ENCODE measurements around the gene SMARCC2. TPM values are rescaled to one million over a fixed set of nuclear protein-coding genes. Genes with fewer than 3 reads are reported as not detected.

Gene SMARCC2
- 33.7 and 40.5 TPM in 2 replicates for total RNA-seq

GRCh38 chr12:56189099-56189917 is at the start of gene SMARCC2:
SMARCC2 (minus strand) TSS chr12:56189483; CDS start chr12:56189461, 22 bp downstream.
- DNase-seq (ENCODE audit: low read depth), result no peak
- no peaks in the 10 kb centered on the region for H3K36me3 ChIP-seq (ENCODE audit: control insufficient read depth, insufficient read depth, low read length)
- H3K4me3 ChIP-seq (ENCODE audit: low read depth, low read length), result peak within 1 kb of the TSS; percentile 79
- no peaks in the 10 kb centered on the region for H3K27me3 ChIP-seq (ENCODE audit: control insufficient read depth, insufficient read depth, low read length)
- peak; percentile 58 for TF ChIP-seq CTCF (IDR thresholded peaks at IDR 0.05; ENCODE audit: insufficient read depth, low read length, poor library complexity, severe bottlenecking)

GRCh38 chr12:56237552-56237951 is 48.3 kb upstream of the SMARCC2 start:
- TF ChIP-seq CTCF (IDR thresholded peaks at IDR 0.05; ENCODE audit: insufficient read depth, low read length, poor library complexity, severe bottlenecking), result no peak
- no peak overlapping the region for H3K4me3 ChIP-seq (ENCODE audit: low read depth, low read length)
- peaks cover 3% of the 10 kb centered on the region for H3K36me3 ChIP-seq (ENCODE audit: control insufficient read depth, insufficient read depth, low read length)
- no peaks in the 10 kb centered on the region for H3K27me3 ChIP-seq (ENCODE audit: control insufficient read depth, insufficient read depth, low read length)
- DNase-seq (ENCODE audit: low read depth), result no peak

- H3K4me3 ChIP-seq (ENCODE audit: low read depth, low read length), result no peak overlapping the region
- DNase-seq (ENCODE audit: low read depth), result no peak
- H3K27me3 ChIP-seq (ENCODE audit: control insufficient read depth, insufficient read depth, low read length), result no peaks in the 10 kb centered on the region
- peaks cover 3% of the 10 kb centered on the region for H3K36me3 ChIP-seq (ENCODE audit: control insufficient read depth, insufficient read depth, low read length)
- no peak for TF ChIP-seq CTCF (IDR thresholded peaks at IDR 0.05; ENCODE audit: insufficient read depth, low read length, poor library complexity, severe bottlenecking)
These were observed 47.7 kb upstream of the SMARCC2 start for GRCh38 chr12:56236985-56237384.

GRCh38 chr12:56236091-56236490 is 46.8 kb upstream of the SMARCC2 start:
- TF ChIP-seq CTCF (IDR thresholded peaks at IDR 0.05; ENCODE audit: insufficient read depth, low read length, poor library complexity, severe bottlenecking), result no peak
- H3K27me3 ChIP-seq (ENCODE audit: control insufficient read depth, insufficient read depth, low read length), result no peaks in the 10 kb centered on the region
- DNase-seq (ENCODE audit: low read depth), result no peak
- no peak overlapping the region for H3K4me3 ChIP-seq (ENCODE audit: low read depth, low read length)
- H3K36me3 ChIP-seq (ENCODE audit: control insufficient read depth, insufficient read depth, low read length), result no peaks in the 10 kb centered on the region

GRCh38 chr12:56234746-56235436 is 45.6 kb upstream of the SMARCC2 start:
- Histone ChIP-seq H3K27me3 (ENCODE audit: control insufficient read depth, insufficient read depth, low read length) (no peaks in the 10 kb centered on the region), H3K36me3 (ENCODE audit: control insufficient read depth, insufficient read depth, low read length) (no peaks in the 10 kb centered on the region), H3K4me3 (ENCODE audit: low read depth, low read length) (no peak overlapping the region)
- no peak for TF ChIP-seq CTCF (IDR thresholded peaks at IDR 0.05; ENCODE audit: insufficient read depth, low read length, poor library complexity, severe bottlenecking)
- DNase-seq (ENCODE audit: low read depth), result no peak
